H1 (cell line): Measurements from ENCODE around the gene ALDH1L2. TPM values are rescaled to one million over a fixed set of nuclear protein-coding genes. Genes with fewer than 3 reads are reported as not detected.

Experiments used
- CTCF ChIA-PET: fragments of 300-600 bp; sonication (Branson Sonifier 250); formaldehyde crosslinking; loops from one replicate; lab custom pipeline; 2021; ENCODE audit not compliant: partially characterized antibody; lab: Charles Lee
- POLR2A ChIA-PET: fragments of 300-600 bp; sonication (Branson Sonifier 250); formaldehyde crosslinking; loops from one replicate; lab custom pipeline; 2021; ENCODE audit warnings: inconsistent platforms; ENCODE audit not compliant: partially characterized antibody; lab: Charles Lee
- DNase-seq, 2 experiments: peaks; one replicate each; pipeline versions ENCODE4 v3.0.0 to v3.0.0-alpha.2; 2010 to 2022; ENCODE audit warnings: low spot score in 2 of 2, low read depth in 1 of 2, mixed read lengths in 1 of 2
- FAIRE-seq: peaks from 2 replicates; lab custom pipeline; 2011; peaks lifted over from hg19 to GRCh38; lab: Jason Lieb, UNC
- H2AFZ ChIP-seq: 2 replicates; pipeline ENCODE4 v1.8.1; 2012; ENCODE audit warnings: low read length, inconsistent platforms
- H2AK5ac ChIP-seq: 2 replicates; pipeline ENCODE4 v1.6.1; 2013; ENCODE audit warnings: low read depth, low read length
- H2BK120ac ChIP-seq: replicated peaks from 2 replicates; pipeline ENCODE3; 2013; ENCODE audit warnings: low read depth, low read length, inconsistent platforms
- H2BK12ac ChIP-seq: 2 replicates; pipeline ENCODE4 v1.6.1; 2013; ENCODE audit warnings: low read depth, low read length
- H2BK15ac ChIP-seq: 2 replicates; pipeline ENCODE4 v1.6.1; 2013; ENCODE audit warnings: low read length
- H2BK20ac ChIP-seq: 2 replicates; pipeline ENCODE4 v1.6.1; 2013; ENCODE audit warnings: low read length
- H2BK5ac ChIP-seq: 2 replicates; pipeline ENCODE4 v1.6.1; 2013; ENCODE audit warnings: low read depth, low read length
- H3K14ac ChIP-seq: 2 replicates; pipeline ENCODE4 v1.6.1; 2013; ENCODE audit warnings: inconsistent platforms; ENCODE audit not compliant: insufficient read length
- H3K18ac ChIP-seq: 2 replicates; pipeline ENCODE4 v1.6.1; 2013; ENCODE audit warnings: low read length; ENCODE audit errors: extremely low read depth
- H3K23ac ChIP-seq: 2 replicates; pipeline ENCODE4 v1.6.1; 2013; ENCODE audit warnings: inconsistent platforms; ENCODE audit not compliant: insufficient read length
- H3K23me2 ChIP-seq: 2 replicates; pipeline ENCODE4 v1.6.1; 2013; ENCODE audit warnings: low read depth, low read length
- H3K27ac ChIP-seq: 2 replicates; pipeline ENCODE4 v1.6.1; 2011; ENCODE audit warnings: low read depth, low read length, inconsistent platforms
- H3K27me3 ChIP-seq, 4 experiments: replicated peaks in 1 of 4; 1 replicate in 1 of 4; 2 replicates in 3 of 4; pipeline versions ENCODE4 v1.6.1 to v1.8.1; 2011 to 2013; ENCODE audit warnings: low read length in 3 of 4, mild to moderate bottlenecking in 3 of 4, inconsistent platforms in 2 of 4, mixed read lengths in 2 of 4, moderate library complexity in 1 of 4; ENCODE audit not compliant: control insufficient read depth in 3 of 4, insufficient read depth in 3 of 4; ENCODE audit errors: extremely low read depth in 1 of 4
- H3K36me3 ChIP-seq, 4 experiments: 2 replicates each; pipeline versions ENCODE4 v1.6.1 to v1.8.1; 2011 to 2013; ENCODE audit warnings: mild to moderate bottlenecking in 4 of 4, low read length in 3 of 4, moderate library complexity in 2 of 4, control low read depth in 1 of 4, inconsistent platforms in 1 of 4; ENCODE audit not compliant: insufficient read depth in 4 of 4, control insufficient read depth in 2 of 4
- H3K4ac ChIP-seq: replicated peaks from 2 replicates; pipeline ENCODE3; 2013; ENCODE audit warnings: low read length, low read depth, mixed read lengths, inconsistent platforms; ENCODE audit not compliant: insufficient read length
- H3K4me1 ChIP-seq, 4 experiments: replicated peaks in 1 of 4; 1 replicate in 1 of 4; 2 replicates in 3 of 4; pipeline versions ENCODE4 v1.6.1 to v1.8.1; 2011 to 2013; ENCODE audit warnings: low read length in 3 of 4, inconsistent platforms in 2 of 4, mixed read lengths in 1 of 4; ENCODE audit not compliant: insufficient read depth in 4 of 4, control insufficient read depth in 3 of 4
- H3K4me2 ChIP-seq, 2 experiments: 2 replicates each; pipeline versions ENCODE4 v1.6.1 to v1.8.1; 2011 to 2013; ENCODE audit warnings: low read depth in 2 of 2, low read length in 2 of 2, control low read depth in 1 of 2, inconsistent platforms in 1 of 2, mild to moderate bottlenecking in 1 of 2; ENCODE audit not compliant: insufficient read depth in 1 of 2
- H3K4me3 ChIP-seq, 4 experiments: fragments of 200-600, 300-600 bp in 1 of 4; sonication (generic), shearing (Covaris generic), sonication (Bioruptor Twin) in 1 of 4; 2 replicates each; pipeline versions ENCODE4 v1.5.1 to v1.8.1; 2011 to 2016; ENCODE audit warnings: low read length in 4 of 4, low read depth in 3 of 4, control low read depth in 2 of 4, inconsistent platforms in 2 of 4, mild to moderate bottlenecking in 2 of 4, mixed read lengths in 1 of 4, moderate library complexity in 1 of 4; ENCODE audit not compliant: insufficient read depth in 2 of 4; ENCODE audit errors: extremely low read depth in 1 of 4
- H3K56ac ChIP-seq: replicated peaks from 2 replicates; pipeline ENCODE3; 2013; ENCODE audit warnings: low read depth, mild to moderate bottlenecking, mixed read lengths, low read length, inconsistent platforms; ENCODE audit not compliant: insufficient read length
- H3K79me1 ChIP-seq: 2 replicates; pipeline ENCODE4 v1.6.1; 2013; ENCODE audit warnings: low read depth, low read length, control low read depth
- H3K79me2 ChIP-seq, 2 experiments: 2 replicates each; pipeline versions ENCODE4 v1.6.1 to v1.8.1; 2012 to 2013; ENCODE audit warnings: low read length in 2 of 2, mild to moderate bottlenecking in 2 of 2, inconsistent platforms in 1 of 2; ENCODE audit not compliant: insufficient read depth in 2 of 2, control insufficient read depth in 1 of 2
- H3K9ac ChIP-seq, 4 experiments: replicated peaks in 1 of 4; 1 replicate in 1 of 4; 2 replicates in 3 of 4; pipeline versions ENCODE4 v1.6.1 to v1.8.1; 2011 to 2013; ENCODE audit warnings: low read depth in 3 of 4, low read length in 3 of 4, control low read depth in 2 of 4, mild to moderate bottlenecking in 2 of 4, moderate library complexity in 2 of 4, inconsistent platforms in 1 of 4; ENCODE audit errors: extremely low read depth in 1 of 4
- H3K9me3 ChIP-seq, 2 experiments: 2 replicates each; pipeline versions ENCODE4 v1.6.1 to v1.8.1; 2012 to 2013; ENCODE audit warnings: mild to moderate bottlenecking in 2 of 2, moderate library complexity in 2 of 2, control low read depth in 1 of 2, inconsistent platforms in 1 of 2, low read depth in 1 of 2, low read length in 1 of 2, mixed read lengths in 1 of 2; ENCODE audit not compliant: insufficient read depth in 2 of 2
- H4K20me1 ChIP-seq, 2 experiments: replicated peaks in 1 of 2; 2 replicates each; pipeline versions ENCODE3 to v1.8.1; 2011 to 2013; ENCODE audit warnings: inconsistent platforms in 2 of 2, low read length in 2 of 2, mild to moderate bottlenecking in 1 of 2; ENCODE audit not compliant: insufficient read depth in 2 of 2, control insufficient read depth in 1 of 2
- H4K5ac ChIP-seq: 2 replicates; pipeline ENCODE4 v1.6.1; 2013; ENCODE audit warnings: low read length, low read depth, mixed read lengths, inconsistent platforms; ENCODE audit not compliant: insufficient read length
- H4K8ac ChIP-seq: 2 replicates; pipeline ENCODE4 v1.8.0; 2013; ENCODE audit warnings: mild to moderate bottlenecking, moderate library complexity, low read length, inconsistent platforms; ENCODE audit not compliant: insufficient read depth; ENCODE audit errors: extremely low read depth
- H4K91ac ChIP-seq: replicated peaks from 2 replicates; pipeline ENCODE3; 2013; ENCODE audit warnings: low read length, mixed read lengths, inconsistent platforms; ENCODE audit not compliant: insufficient read length
- ASH2L ChIP-seq: fragments of 200-600, 300-600 bp; sonication (generic); IDR thresholded peaks from one replicate; pipeline ENCODE4 v1.7.1; 2017; ENCODE audit warnings: low read length
- CBX5 ChIP-seq: fragments of 300-800, 300-1000 bp; sonication (generic); IDR thresholded peaks from 2 replicates; pipeline ENCODE4 v1.7.1; 2016; ENCODE audit warnings: antibody characterized with exemption, low read length, low read depth
- GABPA ChIP-seq: IDR thresholded peaks from 2 replicates; pipeline ENCODE4 v1.6.1; 2011; ENCODE audit warnings: mild to moderate bottlenecking, low read length, moderate library complexity, borderline replicate concordance; ENCODE audit not compliant: insufficient read depth
- KDM5A ChIP-seq: fragments of 200-600 bp; IDR thresholded peaks from 2 replicates; pipeline ENCODE4 v1.7.1; 2012; ENCODE audit warnings: mild to moderate bottlenecking, low read length, inconsistent platforms, mixed read lengths
- POLR2A ChIP-seq, 2 experiments: IDR thresholded peaks; 1 replicate in 1 of 2; 2 replicates in 1 of 2; pipeline ENCODE4 v1.6.1; 2011; ENCODE audit warnings: low read depth in 2 of 2, low read length in 2 of 2, mild to moderate bottlenecking in 2 of 2; ENCODE audit errors: control extremely low read depth in 1 of 2
- POU5F1 ChIP-seq: IDR thresholded peaks from 2 replicates; pipeline ENCODE4 v1.6.1; 2011; ENCODE audit warnings: low read depth, mild to moderate bottlenecking, low read length, moderate library complexity
- RAD21 ChIP-seq, 2 experiments: IDR thresholded peaks in 1 of 2; conservative IDR thresholded peaks in 1 of 2; 2 replicates each; pipeline ENCODE4 v1.6.1; 2011; ENCODE audit warnings: low read depth in 2 of 2, low read length in 2 of 2, improper control_type of control experiment in 1 of 2, inconsistent platforms in 1 of 2, mild to moderate bottlenecking in 1 of 2, moderate library complexity in 1 of 2
- RFX5 ChIP-seq: IDR thresholded peaks from 2 replicates; pipeline ENCODE4 v1.6.1; 2011; ENCODE audit warnings: low read depth, low read length, improper control_type of control experiment, borderline replicate concordance
- RXRA ChIP-seq: IDR thresholded peaks from 2 replicates; pipeline ENCODE4 v1.6.1; 2011; ENCODE audit warnings: low read depth, mild to moderate bottlenecking, low read length, moderate library complexity; ENCODE audit not compliant: insufficient read depth
- SIRT6 ChIP-seq: IDR thresholded peaks from one replicate; pipeline ENCODE4 v1.7.1; 2012; ENCODE audit warnings: low read length, inconsistent platforms
- SIX5 ChIP-seq: IDR thresholded peaks from 2 replicates; pipeline ENCODE4 v1.6.1; 2011; ENCODE audit warnings: mild to moderate bottlenecking, low read depth, low read length
- SUZ12 ChIP-seq: fragments of 200-600 bp; sonication (generic); IDR thresholded peaks from 2 replicates; pipeline ENCODE4 v1.6.1; 2012; ENCODE audit warnings: mild to moderate bottlenecking, inconsistent platforms, low read length, moderate library complexity, mixed read lengths
- TBP ChIP-seq: IDR thresholded peaks from 2 replicates; pipeline ENCODE4 v1.6.1; 2011; ENCODE audit warnings: low read depth, low read length, improper control_type of control experiment
- ZNF274 ChIP-seq: IDR thresholded peaks from 2 replicates; pipeline ENCODE4 v1.7.0; 2012; ENCODE audit warnings: low read length, borderline replicate concordance; ENCODE audit errors: extremely low read depth
- WGBS, 2 experiments: shearing (Covaris generic) in 1 of 2; methylation state at CpG; one replicate each; pipeline versions ENCODE4 v1.1.6 to v1.1.7; 2013 to 2015; ENCODE audit warnings: low lambda C conversion rate in 2 of 2, mixed read lengths in 2 of 2, inconsistent platforms in 1 of 2, low coverage in 1 of 2, missing lambda C conversion rate in 1 of 2; ENCODE audit not compliant: insufficient replicate concordance in 2 of 2, insufficient coverage in 1 of 2, insufficient read length in 1 of 2; ENCODE audit errors: extremely low coverage in 1 of 2, missing lambda C conversion rate in 1 of 2; 5-methylcytosine and 5-hydroxymethylcytosine counted together
- polyA plus RNA-seq, 7 experiments: library from polyadenylated mRNA; depleted of rRNA in 3 of 7; stranded (reverse) in 5 of 7; unstranded in 2 of 7; fragments of >200 nt in 5 of 7; fragments of 200-250 nt in 2 of 7; gene quantifications; 1 replicate in 5 of 7; 2 replicates in 1 of 7; 4 replicates in 1 of 7; pipeline versions ENCODE4 v1.2.1 to v1.2.3, GENCODE V29; 2011 to 2013; ENCODE audit warnings: missing spikeins in 2 of 7, mixed read lengths in 2 of 7
- total RNA-seq: library from RNA; stranded (reverse); fragmentation: NEBNext Ultra II Directional; extraction: Animal tissue kit (Norgen Biotek cat#: 25700); gene quantifications from 2 replicates; pipeline ENCODE4 v1.2.1, GENCODE V29; 2021

ALDH1L2 gene
- total and polyA plus RNA-seq, 2 of the 8 experiments (the other 6 are each of a cell fraction or from before 2014, with no cell fraction given), result 3.7 to 7.2 TPM

- H3K27me3 ChIP-seq, result no peaks in the 10 kb centered on the region
- no peak overlapping the region for H2AK5ac ChIP-seq
- ChIA-PET CTCF (interaction anchor here (1.2 kb wide), 1 partner anchor 58 kb away, joined by 3 read pairs; no protein-coding TSS in a partner anchor), POLR2A (interaction anchor here (1.5 kb wide), 1 partner anchor 34 kb away, joined by 4 read pairs; the partner anchor contains the start of gene NOPCHAP1)
- no peaks in the 10 kb centered on the region for H3K9me3 ChIP-seq
- H3K27ac ChIP-seq, result no peak overlapping the region
- no peak overlapping the region for H2BK15ac ChIP-seq
- no peaks in the 10 kb centered on the region for H3K4me1 ChIP-seq
- no peak overlapping the region for H3K23ac ChIP-seq
- no peak overlapping the region for H3K4me2 ChIP-seq
- no peak overlapping the region for H3K56ac ChIP-seq
- H3K14ac ChIP-seq, result no peak overlapping the region
- no peak overlapping the region for H4K91ac ChIP-seq
- H2BK120ac ChIP-seq, result no peak overlapping the region
- DNase-seq (no peak), FAIRE-seq (no peak)
- H3K9ac ChIP-seq, result no peak overlapping the region
- no peaks in the 10 kb centered on the region; the same call in 1 of the 2 replicates for H3K79me1 ChIP-seq
- H3K4ac ChIP-seq, result no peak overlapping the region
- 88% methylated on average over 3 of the region's 3 CpGs; no CpG with 5 or more reads in 1 of the 2 experiments for WGBS, 2 experiments
- no peaks in the 10 kb centered on the region for H3K23me2 ChIP-seq
- no peak overlapping the region for H3K4me3 ChIP-seq
- H4K20me1 ChIP-seq, result peaks cover 0 to 6% of the 10 kb centered on the region in 2 experiments
- H3K18ac ChIP-seq, result no peak overlapping the region
- no peak overlapping the region for H2AFZ ChIP-seq
- no peak overlapping the region for H2BK12ac ChIP-seq
- H4K8ac ChIP-seq, result no peak overlapping the region
- no peak overlapping the region for H2BK20ac ChIP-seq
- H4K5ac ChIP-seq, result no peak overlapping the region
- H3K79me2 ChIP-seq, result no peaks in the 10 kb centered on the region
- no peaks in the 10 kb centered on the region; a peak in 4 of 8 replicates for H3K36me3 ChIP-seq
- no peak overlapping the region for H2BK5ac ChIP-seq
- TF ChIP-seq KDM5A (no peak), TBP (no peak), SUZ12 (no peak), ASH2L (no peak), RFX5 (no peak), CBX5 (no peak), GABPA (no peak), RXRA (no peak), POLR2A (IDR thresholded peaks at IDR 0.05; ENCODE audit: control extremely low read depth in 1 of 2, low read depth in 2 of 2, low read length in 2 of 2) (no peak), RAD21 (IDR thresholded peaks at IDR 0.05 in 1 of 2, conservative IDR thresholded peaks at IDR 0.05 in 1 of 2; ENCODE audit: low read depth in 2 of 2, low read length in 2 of 2) (no peak), SIX5 (no peak), POU5F1 (no peak), ZNF274 (no peak), SIRT6 (no peak)
These were observed 63.9 kb downstream of the ALDH1L2 start for GRCh38 chr12:105020241-105020962.
